A673 (cell line): ENCODE measurements around the gene RGS4. TPM values are rescaled to one million over a fixed set of nuclear protein-coding genes. Genes with fewer than 3 reads are reported as not detected.

Experiments
- BruUV-seq: library from RNA; stranded (reverse); fragments of 400-500 nt; replicated peaks from 2 replicates; lab custom pipeline; 2021; lab: Mats Ljungman, UMichigan
- CTCF ChIA-PET: fragments of 300-600 bp; sonication (Branson Sonifier 250); formaldehyde crosslinking; loops from one replicate; lab custom pipeline; 2022; ENCODE audit warnings: antibody characterized with exemption; lab: Charles Lee
- POLR2A ChIA-PET: fragments of 300-600 bp; sonication (Branson Sonifier 250); formaldehyde crosslinking; loops from one replicate; lab custom pipeline; 2022; ENCODE audit warnings: antibody characterized with exemption; ENCODE audit not compliant: low non-redundant PET; lab: Charles Lee
- DNase-seq: peaks from one replicate; pipeline ENCODE4 v3.0.0-alpha.2; 2015; ENCODE audit warnings: low spot score
- H3K27ac ChIP-seq: fragments of 200-600 bp; sonication (generic); 2 replicates; pipeline ENCODE4 v1.5.1; 2016; ENCODE audit warnings: mixed run types, low read depth, mild to moderate bottlenecking, mixed read lengths, antibody characterized with exemption, low read length; ENCODE audit not compliant: poor library complexity, severe bottlenecking
- H3K27me3 ChIP-seq: fragments of 200-600 bp; sonication (generic); replicated peaks from 2 replicates; pipeline ENCODE4 v1.6.1; 2017; ENCODE audit warnings: mixed run types, low read depth, mild to moderate bottlenecking, mixed read lengths, antibody characterized with exemption, low read length; ENCODE audit not compliant: insufficient read depth, poor library complexity
- H3K36me3 ChIP-seq: fragments of 200-600 bp; sonication (generic); 2 replicates; pipeline ENCODE4 v1.6.1; 2016; ENCODE audit warnings: mixed run types, mild to moderate bottlenecking, mixed read lengths, antibody characterized with exemption, low read length; ENCODE audit not compliant: insufficient read depth, poor library complexity, severe bottlenecking
- H3K4me1 ChIP-seq: fragments of 200-600 bp; sonication (generic); 2 replicates; pipeline ENCODE4 v1.6.1; 2017; ENCODE audit warnings: mixed run types, mild to moderate bottlenecking, mixed read lengths, antibody characterized with exemption, low read length; ENCODE audit not compliant: insufficient read depth, poor library complexity, severe bottlenecking
- H3K4me3 ChIP-seq: fragments of 200-600 bp; sonication (generic); 2 replicates; pipeline ENCODE4 v1.5.1; 2016; ENCODE audit warnings: low read depth, mixed run types, mild to moderate bottlenecking, mixed read lengths, low read length; ENCODE audit not compliant: poor library complexity, severe bottlenecking
- H3K9me3 ChIP-seq: fragments of 200-600 bp; sonication (generic); 2 replicates; pipeline ENCODE4 v1.6.1; 2016; ENCODE audit warnings: mixed run types, low read depth, mild to moderate bottlenecking, mixed read lengths, antibody characterized with exemption, low read length; ENCODE audit not compliant: poor library complexity, severe bottlenecking
- CTCF ChIP-seq: fragments of 300-800, 200-600 bp; sonication (generic); conservative IDR thresholded peaks from 2 replicates; pipeline ENCODE4 v1.5.1; 2017; ENCODE audit warnings: low read depth, mild to moderate bottlenecking, antibody characterized with exemption, low read length, moderate library complexity, mixed read lengths
- EZH2 ChIP-seq: fragments of 200-600 bp; sonication (generic); IDR thresholded peaks from 2 replicates; pipeline ENCODE4 v1.6.1; 2017; ENCODE audit warnings: borderline replicate concordance, low read depth, mild to moderate bottlenecking, mixed read lengths, antibody characterized with exemption, low read length; ENCODE audit not compliant: poor library complexity, severe bottlenecking
- intact Hi-C: fragments of 100-400 bp; cut with micrococcal nuclease; formaldehyde crosslinking; loops from one replicate; pipeline ENCODE4 v1.10.0; 2022; ENCODE audit not compliant: unreplicated experiment
- total RNA-seq: library from RNA; stranded (reverse); gene quantifications from 2 replicates; pipeline ENCODE4 v1.2.3, GENCODE V29; 2021

The RGS4 gene
- total RNA-seq, 1 experiment from 2014 or later = 23.8 TPM

DNA sequence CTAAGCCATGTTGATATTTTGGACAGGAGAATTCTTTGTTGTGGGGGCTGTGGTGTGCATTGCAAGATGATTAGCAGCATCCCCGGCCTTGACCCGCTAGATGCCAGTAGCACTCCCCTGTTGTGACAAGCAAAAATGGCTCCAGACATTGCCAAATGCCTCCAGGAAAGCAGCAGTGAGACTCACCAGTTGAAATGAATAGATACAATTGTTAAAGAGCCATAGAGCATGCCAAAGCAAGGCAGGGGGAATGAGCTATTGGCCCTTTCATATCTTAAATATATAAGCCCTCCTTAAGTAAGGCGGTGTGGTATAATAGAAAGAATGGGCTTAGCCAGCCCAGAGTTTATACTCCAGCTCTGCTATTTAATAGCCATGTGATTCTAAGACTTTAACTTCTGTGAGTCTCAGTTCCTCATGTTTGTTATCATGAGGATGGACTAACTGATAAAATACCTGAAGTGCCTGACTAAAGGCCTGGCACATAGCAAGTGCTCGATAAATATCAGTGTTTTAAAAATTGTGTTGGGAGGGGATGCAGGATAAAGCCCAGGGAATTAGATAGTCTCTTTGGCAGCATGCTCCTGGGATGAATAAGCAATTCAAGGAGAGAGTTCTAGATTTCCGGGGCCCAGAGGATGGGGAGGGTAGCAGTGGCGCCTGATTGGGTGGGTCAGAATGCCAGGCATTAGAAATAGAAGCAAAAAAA is 21.1 kb upstream of the RGS4 start:
- Histone ChIP-seq H3K27me3 (no peaks in the 10 kb centered on the region), H3K36me3 (no peaks in the 10 kb centered on the region), H3K9me3 (no peaks in the 10 kb centered on the region), H3K4me3 (no peak overlapping the region), H3K4me1 (no peaks in the 10 kb centered on the region), H3K27ac (no peak overlapping the region)
- no peak for DNase-seq
- intact Hi-C loops = no loop called here
- ChIA-PET CTCF (no interaction called here), POLR2A (no interaction called here)
- no peak for TF ChIP-seq CTCF
- no peak for TF ChIP-seq EZH2
- no TSS peak for BruUV-seq

DNA sequence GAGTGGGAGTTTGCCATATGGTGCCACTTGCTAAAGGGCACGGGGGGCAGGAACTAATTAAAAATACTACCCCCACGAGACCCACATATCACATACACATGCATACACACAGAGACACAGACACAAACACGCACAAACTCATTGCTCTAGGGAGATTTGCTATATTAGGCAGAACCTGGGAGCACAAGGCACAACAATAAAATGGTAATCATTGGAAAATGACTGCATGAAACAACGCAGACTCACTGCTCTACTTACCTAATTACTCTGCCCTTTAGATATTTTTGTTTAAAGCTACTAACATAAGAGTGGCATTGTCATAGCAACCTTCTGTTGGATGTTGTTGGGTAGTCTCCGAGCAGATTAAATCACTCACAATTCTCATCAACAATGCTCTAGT is 20.3 kb upstream of the RGS4 start:
- no peaks in the 10 kb centered on the region for H3K27me3 ChIP-seq
- ChIA-PET CTCF (no interaction called here), POLR2A (no interaction called here)
- BruUV-seq = no TSS peak
- TF ChIP-seq CTCF (no peak), EZH2 (no peak)
- no peak overlapping the region for H3K4me3 ChIP-seq
- no peaks in the 10 kb centered on the region for H3K36me3 ChIP-seq
- DNase-seq = no peak
- no peaks in the 10 kb centered on the region for H3K9me3 ChIP-seq
- intact Hi-C loops = no loop called here
- H3K4me1 ChIP-seq = peaks cover under 1% of the 10 kb centered on the region
- no peak overlapping the region for H3K27ac ChIP-seq

GRCh38 chr1:163049296-163049695 is 19.9 kb upstream of the RGS4 start:
- ChIA-PET CTCF (no interaction called here), POLR2A (no interaction called here)
- intact Hi-C loops = no loop called here
- Histone ChIP-seq H3K4me1 (peaks cover 4% of the 10 kb centered on the region), H3K27me3 (no peaks in the 10 kb centered on the region), H3K4me3 (no peak overlapping the region), H3K9me3 (no peaks in the 10 kb centered on the region), H3K36me3 (no peaks in the 10 kb centered on the region), H3K27ac (no peak overlapping the region)
- TF ChIP-seq CTCF (no peak), EZH2 (no peak)
- no TSS peak for BruUV-seq
- DNase-seq = no peak
